Activated CD4-positive, alpha-beta memory T cell treated with anti-CD3 and anti-CD28 coated beads for 36 hours (primary cell): Measurements from ENCODE around the gene ACAP1. TPM values are rescaled to one million over a fixed set of nuclear protein-coding genes. Genes with fewer than 3 reads are reported as not detected.
"Not testable (repeated sequence)": the region's sequence is repeated elsewhere in the genome, so short reads cannot be mapped to it uniquely, and the experiment has no call there.

Experiments
- CTCF ChIA-PET: fragments of 350-600 bp; sonication (Branson Sonifier 250); formaldehyde crosslinking; loops from one replicate; lab custom pipeline; 2021; ENCODE audit warnings: antibody characterized with exemption, inconsistent platforms; lab: Charles Lee
- POLR2A ChIA-PET: fragments of 350-600 bp; sonication (Branson Sonifier 250); formaldehyde crosslinking; loops from one replicate; lab custom pipeline; 2021; ENCODE audit warnings: antibody characterized with exemption; lab: Charles Lee
- DNase-seq: peaks from one replicate; pipeline ENCODE4 v3.0.0-alpha.2; 2020
- H3K27ac Mint-ChIP-seq: one replicate; pipeline ENCODE4 v1.8.0; 2021; ENCODE audit warnings: mixed read lengths
- H3K27me3 Mint-ChIP-seq: one replicate; pipeline ENCODE4 v1.8.0; 2021; ENCODE audit warnings: mixed read lengths
- H3K36me3 Mint-ChIP-seq: one replicate; pipeline ENCODE4 v1.8.0; 2021; ENCODE audit warnings: mixed read lengths
- H3K4me1 Mint-ChIP-seq: one replicate; pipeline ENCODE4 v1.8.0; 2021; ENCODE audit warnings: low read depth, mixed read lengths
- H3K4me3 Mint-ChIP-seq: one replicate; pipeline ENCODE4 v1.8.0; 2021; ENCODE audit warnings: mild to moderate bottlenecking, mixed read lengths
- H3K9me3 Mint-ChIP-seq: one replicate; pipeline ENCODE4 v1.8.0; 2021; ENCODE audit warnings: mixed read lengths
- intact Hi-C: fragments of 100-400 bp; cut with micrococcal nuclease; formaldehyde crosslinking; loops from one replicate; pipeline ENCODE4 v1.15.1; 2023
- total RNA-seq, 2 experiments: library from RNA; stranded (reverse); gene quantifications; one replicate each; pipeline ENCODE4 v1.2.3, GENCODE V29; 2021

ACAP1 gene
- total RNA-seq, 2 experiments from 2014 or later = 391 to 405 TPM

- DNase-seq = no peak
- ChIA-PET CTCF (interaction anchor here (1.0 to 4.0 kb wide), 19 partner anchors 11 to 238 kb away, joined by 3 to 71 read pairs (median 7); partner anchors contain the start of genes ACAP1, CHRNB1, FGF11 and NEURL4), POLR2A (no interaction called here)
- Mint-ChIP-seq H3K27ac (no peak overlapping the region), H3K9me3 (no peaks in the 10 kb centered on the region), H3K4me3 (no peak overlapping the region), H3K36me3 (peaks cover 5% of the 10 kb centered on the region), H3K27me3 (no peaks in the 10 kb centered on the region), H3K4me1 (peaks cover 21% of the 10 kb centered on the region)
- intact Hi-C loops = loop anchor here (2.0 kb wide), 2 partner anchors 78 to 204 kb away; partner anchors contain the start of genes SENP3 and TMEM102
Measured at GRCh38 chr17:7356756-7357155, 20.4 kb downstream of the ACAP1 start.

GRCh38 chr17:7357381-7357780 lies 21.1 kb downstream of the ACAP1 start:
- Mint-ChIP-seq H3K9me3 (no peaks in the 10 kb centered on the region), H3K4me3 (no peak overlapping the region), H3K36me3 (peaks cover 4% of the 10 kb centered on the region), H3K27ac (no peak overlapping the region), H3K27me3 (no peaks in the 10 kb centered on the region), H3K4me1 (peaks cover 19% of the 10 kb centered on the region)
- POLR2A ChIA-PET = no interaction called here
- intact Hi-C loops = loop anchor here (2.0 kb wide), 2 partner anchors 77 to 203 kb away; partner anchors contain the start of genes SENP3 and TMEM102
- DNase-seq = no peak
- CTCF ChIA-PET = interaction anchor here (0.7 to 3.6 kb wide), 4 partner anchors 56 to 157 kb away, joined by 3 to 19 read pairs (median 4); partner anchors contain the start of genes ELP5 and SPEM2

- no peaks in the 10 kb centered on the region for H3K4me1 Mint-ChIP-seq
- intact Hi-C loops = no loop called here
- no peak for DNase-seq
- ChIA-PET CTCF (interaction anchor here (0.6 to 1.4 kb wide), 4 partner anchors 8 to 161 kb away, joined by 3 read pairs; no protein-coding TSS in a partner anchor), POLR2A (no interaction called here)
- H3K27ac Mint-ChIP-seq = no peak overlapping the region
- H3K4me3 Mint-ChIP-seq = no peak overlapping the region
- no peaks in the 10 kb centered on the region for H3K36me3 Mint-ChIP-seq
- H3K27me3 Mint-ChIP-seq = no peaks in the 10 kb centered on the region
- H3K9me3 Mint-ChIP-seq = no peaks in the 10 kb centered on the region
Measured at GRCh38 chr17:7361906-7362305, 25.6 kb downstream of the ACAP1 start.

- no peak for DNase-seq
- Mint-ChIP-seq H3K27me3 (no peaks in the 10 kb centered on the region), H3K27ac (no peak overlapping the region), H3K9me3 (no peaks in the 10 kb centered on the region), H3K4me1 (no peaks in the 10 kb centered on the region), H3K4me3 (no peak overlapping the region), H3K36me3 (no peaks in the 10 kb centered on the region)
- intact Hi-C loops = no loop called here
- ChIA-PET CTCF (interaction anchor here (0.8 to 1.3 kb wide), 2 partner anchors 73 to 197 kb away, joined by 3 read pairs; no protein-coding TSS in a partner anchor), POLR2A (no interaction called here)
Measured at GRCh38 chr17:7363311-7363710, 27.0 kb downstream of the ACAP1 start.

GRCh38 chr17:7365963-7366362 lies 29.6 kb downstream of the ACAP1 start:
- H3K4me1 Mint-ChIP-seq, H3K9me3 Mint-ChIP-seq, CTCF ChIA-PET, H3K36me3 Mint-ChIP-seq, H3K27me3 Mint-ChIP-seq, H3K4me3 Mint-ChIP-seq, intact Hi-C loops, DNase-seq, H3K27ac Mint-ChIP-seq, POLR2A ChIA-PET: not testable (repeated sequence)

- Mint-ChIP-seq H3K36me3 (no peaks in the 10 kb centered on the region), H3K27ac (no peak overlapping the region), H3K4me3 (no peak overlapping the region), H3K9me3 (no peaks in the 10 kb centered on the region), H3K27me3 (no peaks in the 10 kb centered on the region), H3K4me1 (no peaks in the 10 kb centered on the region)
- CTCF ChIA-PET = interaction anchor here (1.3 to 1.4 kb wide), 2 partner anchors 11 to 148 kb away, joined by 3 to 8 read pairs; no protein-coding TSS in a partner anchor
- POLR2A ChIA-PET = no interaction called here
- DNase-seq = no peak
- intact Hi-C loops = no loop called here
Measured at GRCh38 chr17:7367083-7367482, 30.8 kb downstream of the ACAP1 start.

- Mint-ChIP-seq H3K27ac (no peak overlapping the region), H3K4me3 (no peak overlapping the region), H3K27me3 (no peaks in the 10 kb centered on the region), H3K4me1 (no peaks in the 10 kb centered on the region), H3K9me3 (no peaks in the 10 kb centered on the region), H3K36me3 (no peaks in the 10 kb centered on the region)
- DNase-seq = no peak
- ChIA-PET CTCF (interaction anchor here (0.6 to 1.4 kb wide), 3 partner anchors 12 to 147 kb away, joined by 3 to 8 read pairs (median 3); no protein-coding TSS in a partner anchor), POLR2A (no interaction called here)
- intact Hi-C loops = no loop called here
Measured at GRCh38 chr17:7367918-7368598, 31.7 kb downstream of the ACAP1 start.

GRCh38 chr17:7368599-7368994 lies 32.3 kb downstream of the ACAP1 start:
- intact Hi-C loops = not testable (repeated sequence)

GRCh38 chr17:7369825-7370224 lies 33.5 kb downstream of the ACAP1 start:
- DNase-seq = no peak
- ChIA-PET POLR2A (no interaction called here), CTCF (no interaction called here)
- intact Hi-C loops = no loop called here
- Mint-ChIP-seq H3K4me1 (no peaks in the 10 kb centered on the region), H3K27ac (no peak overlapping the region), H3K36me3 (no peaks in the 10 kb centered on the region), H3K9me3 (no peaks in the 10 kb centered on the region), H3K27me3 (no peaks in the 10 kb centered on the region), H3K4me3 (no peak overlapping the region)

More at GRCh38 chr17:7368599-7368994, 32.3 kb downstream of the ACAP1 start:
- CTCF ChIA-PET = interaction anchor here (1.3 to 1.4 kb wide), 2 partner anchors 13 to 147 kb away, joined by 3 to 8 read pairs; no protein-coding TSS in a partner anchor
- H3K27ac Mint-ChIP-seq, POLR2A ChIA-PET, H3K4me3 Mint-ChIP-seq, H3K36me3 Mint-ChIP-seq, H3K9me3 Mint-ChIP-seq, H3K4me1 Mint-ChIP-seq, H3K27me3 Mint-ChIP-seq, DNase-seq: not testable (repeated sequence)

- Mint-ChIP-seq H3K36me3 (no peaks in the 10 kb centered on the region), H3K4me1 (no peaks in the 10 kb centered on the region), H3K9me3 (no peaks in the 10 kb centered on the region), H3K27ac (no peak overlapping the region), H3K4me3 (no peak overlapping the region), H3K27me3 (no peaks in the 10 kb centered on the region)
- DNase-seq = no peak
- ChIA-PET CTCF (interaction anchor here (0.7 to 0.8 kb wide), 2 partner anchors 16 to 177 kb away, joined by 3 read pairs; partner anchors contain the start of gene TMEM95), POLR2A (interaction anchor here (0.6 to 0.8 kb wide), 3 partner anchors 10 to 205 kb away, joined by 3 read pairs; partner anchors contain the start of gene TNK1)
- intact Hi-C loops = no loop called here
Measured at GRCh38 chr17:7370853-7371252, 34.5 kb downstream of the ACAP1 start.

GRCh38 chr17:7374353-7374752 lies 38.0 kb downstream of the ACAP1 start:
- ChIA-PET CTCF (interaction anchor here (0.8 to 3.1 kb wide), 2 partner anchors 19 to 186 kb away, joined by 3 to 14 read pairs; partner anchors contain the start of gene TMEM95), POLR2A (no interaction called here)
- H3K4me3 Mint-ChIP-seq = no peak overlapping the region
- no peaks in the 10 kb centered on the region for H3K36me3 Mint-ChIP-seq
- H3K9me3 Mint-ChIP-seq = peaks cover 4% of the 10 kb centered on the region
- no peak overlapping the region for H3K27ac Mint-ChIP-seq
- peaks cover 5% of the 10 kb centered on the region for H3K27me3 Mint-ChIP-seq
- DNase-seq = no peak
- H3K4me1 Mint-ChIP-seq = no peaks in the 10 kb centered on the region
- intact Hi-C loops = no loop called here

- peaks cover 30% of the 10 kb centered on the region for H3K27me3 Mint-ChIP-seq
- peaks cover 5% of the 10 kb centered on the region for H3K9me3 Mint-ChIP-seq
- no peak for DNase-seq
- intact Hi-C loops = no loop called here
- ChIA-PET CTCF (no interaction called here), POLR2A (no interaction called here)
- H3K4me3 Mint-ChIP-seq = no peak overlapping the region
- H3K27ac Mint-ChIP-seq = no peak overlapping the region
- no peaks in the 10 kb centered on the region for H3K36me3 Mint-ChIP-seq
- peaks cover 2% of the 10 kb centered on the region for H3K4me1 Mint-ChIP-seq
Measured at GRCh38 chr17:7379134-7379533, 42.8 kb downstream of the ACAP1 start.
